Thyroid gland (tissue), 4 donors: ENCODE data around the gene LAMA2. TPM values are rescaled to one million over a fixed set of nuclear protein-coding genes. Genes with fewer than 3 reads are reported as not detected.

Source experiments
- DNase-seq, 2 donors: peaks; one replicate each; pipeline ENCODE4 v3.0.0-alpha.2; 2019
- H3K27ac ChIP-seq, 3 donors: fragments of 200-600 bp; sonication (generic); 1 replicate in 2 of 3; 2 replicates in 1 of 3; pipeline ENCODE4 v1.5.1; 2016 to 2019; ENCODE audit warnings: mild to moderate bottlenecking in 1 of 3, moderate library complexity in 1 of 3
- H3K27me3 ChIP-seq: fragments of 200-600 bp; sonication (generic); one replicate; pipeline ENCODE4 v1.5.1; 2019
- H3K36me3 ChIP-seq, 2 donors: fragments of 200-600 bp; sonication (generic); one replicate each; pipeline ENCODE4 v1.5.1; 2016 to 2019
- H3K4me1 ChIP-seq, 2 donors: fragments of 200-600 bp; sonication (generic); one replicate each; pipeline ENCODE4 v1.5.1; 2017 to 2019
- H3K4me3 ChIP-seq, 3 donors: fragments of 200-600 bp; sonication (generic); replicated peaks in 1 of 3; 1 replicate in 2 of 3; 2 replicates in 1 of 3; pipeline ENCODE4 v1.5.1; 2016; ENCODE audit warnings: mild to moderate bottlenecking in 1 of 3
- H3K9me3 ChIP-seq: fragments of 200-600 bp; sonication (generic); one replicate; pipeline ENCODE4 v1.5.1; 2017
- CTCF ChIP-seq, 6 experiments: fragments of 200-600 bp in 3 of 6; fragments of 450-650 bp in 3 of 6; sonication (generic) in 3 of 6; IDR thresholded peaks; one replicate each; pipeline ENCODE4 v1.5.1; 2016 to 2019; ENCODE audit warnings: antibody characterized with exemption in 6 of 6, mild to moderate bottlenecking in 2 of 6, inconsistent platforms in 1 of 6, moderate library complexity in 1 of 6
- POLR2A ChIP-seq, 2 donors: fragments of 450-650 bp; IDR thresholded peaks; one replicate each; pipeline ENCODE4 v1.6.1; 2017; ENCODE audit warnings: antibody characterized with exemption in 2 of 2, mild to moderate bottlenecking in 2 of 2, moderate library complexity in 1 of 2
- WGBS, 2 donors: methylation state at CpG; one replicate each; pipeline ENCODE4 v1.1.5; 2017; 5-methylcytosine and 5-hydroxymethylcytosine counted together
- intact Hi-C: fragments of 100-400 bp; cut with DNase I; formaldehyde crosslinking; loops from one replicate; pipeline ENCODE4 v1.15.1; 2023
- total RNA-seq, 4 donors: library from RNA; depleted of rRNA; stranded (reverse); fragments of >200 nt; gene quantifications; one replicate each; pipeline ENCODE4 v1.2.3, GENCODE V29; 2016

Gene LAMA2
- total RNA-seq, 4 donors from 2014 or later, result 41.4 to 117 (median 78.9) TPM

GRCh38 chr6:129498541-129498940 lies 615.6 kb downstream of the LAMA2 start:
- Histone ChIP-seq H3K9me3 (no peaks in the 10 kb centered on the region), H3K27me3 (no peaks in the 10 kb centered on the region), H3K36me3 (no peaks in the 10 kb centered on the region), H3K4me3 (no peak overlapping the region), H3K4me1 (peaks cover 3 to 9% of the 10 kb centered on the region in 2 donors), H3K27ac (no peak overlapping the region)
- DNase-seq, result no peak
- 74 to 75% methylated on average over 2 of the region's 2 CpGs for WGBS, 2 donors
- no peak for TF ChIP-seq POLR2A (IDR thresholded peaks at IDR 0.05)
- no peak for TF ChIP-seq CTCF (IDR thresholded peaks at IDR 0.05)
- intact Hi-C loops, result loop anchor here (5.0 kb wide), 1 partner anchor 69 kb away; no protein-coding TSS in a partner anchor

- intact Hi-C loops, result loop anchor here (5.0 kb wide), 1 partner anchor 68 kb away; no protein-coding TSS in a partner anchor
- TF ChIP-seq CTCF (IDR thresholded peaks at IDR 0.05) (peak; percentile 25 to 82 (median 62)), POLR2A (IDR thresholded peaks at IDR 0.05) (no peak)
- H3K27ac ChIP-seq, result no peak overlapping the region
- no peaks in the 10 kb centered on the region for H3K27me3 ChIP-seq
- H3K36me3 ChIP-seq, result no peaks in the 10 kb centered on the region
- H3K4me1 ChIP-seq, result peaks cover 3 to 9% of the 10 kb centered on the region in 2 donors
- no peaks in the 10 kb centered on the region for H3K9me3 ChIP-seq
- H3K4me3 ChIP-seq, result no peak overlapping the region
- WGBS, 2 donors, result 20 to 21% methylated on average over 8 of the region's 8 CpGs
- no peak for DNase-seq
Observed at GRCh38 chr6:129498950-129499842, 616.3 kb downstream of the LAMA2 start.

GRCh38 chr6:129499843-129500219 lies 616.9 kb downstream of the LAMA2 start:
- 92 to 96% methylated on average over 4 of the region's 4 CpGs for WGBS, 2 donors
- Histone ChIP-seq H3K9me3 (no peaks in the 10 kb centered on the region), H3K4me1 (peaks cover 3 to 9% of the 10 kb centered on the region in 2 donors), H3K27ac (no peak overlapping the region), H3K4me3 (no peak overlapping the region), H3K36me3 (no peaks in the 10 kb centered on the region), H3K27me3 (no peaks in the 10 kb centered on the region)
- intact Hi-C loops, result loop anchor here (5.0 kb wide), 1 partner anchor 67 kb away; no protein-coding TSS in a partner anchor
- DNase-seq, result no peak
- TF ChIP-seq CTCF (IDR thresholded peaks at IDR 0.05) (no peak), POLR2A (IDR thresholded peaks at IDR 0.05) (no peak)

- Histone ChIP-seq H3K4me3 (no peak overlapping the region), H3K9me3 (no peaks in the 10 kb centered on the region), H3K4me1 (peaks cover 3 to 9% of the 10 kb centered on the region in 2 donors), H3K36me3 (no peaks in the 10 kb centered on the region), H3K27ac (peak overlapping the region; percentile 26 to 53 (median 28)), H3K27me3 (no peaks in the 10 kb centered on the region)
- intact Hi-C loops, result no loop called here
- DNase-seq, result peak; percentile 85 to 89
- TF ChIP-seq CTCF (IDR thresholded peaks at IDR 0.05) (no peak), POLR2A (IDR thresholded peaks at IDR 0.05) (no peak)
- 65% methylated on average over 13 of the region's 13 CpGs for WGBS, 2 donors
Observed at GRCh38 chr6:129500958-129501739, 618.2 kb downstream of the LAMA2 start.
